HepG2 (cell line): ENCODE results near the gene B3GAT3. TPM values are rescaled to one million over a fixed set of nuclear protein-coding genes. Genes with fewer than 3 reads are reported as not detected.
A peak's percentile ranks its signal among the peaks of the same experiment; 100 is the strongest.

Experiments used
- ATAC-seq: fragments of 200-7000 bp; cut with Tn5 transposase; 3 replicates; pipeline ENCODE4 v1.9.1; 2020; ENCODE audit warnings: mild to moderate bottlenecking, moderate library complexity
- BruUV-seq: library from RNA; stranded (reverse); fragments of 400-500 nt; replicated peaks from 2 replicates; lab custom pipeline; 2021; lab: Mats Ljungman, UMichigan
- CTCF ChIA-PET: fragments of 300-600 bp; formaldehyde crosslinking; extraction: SDS; loops from one replicate; lab custom pipeline; 2021; ENCODE audit warnings: low total read pairs, inconsistent platforms, low intra/inter-chr PET ratio; lab: Yijun Ruan, JAX
- POLR2A ChIA-PET: fragments of 350-600 bp; sonication (Branson Sonifier 250); formaldehyde crosslinking; loops from one replicate; lab custom pipeline; 2020; ENCODE audit warnings: antibody characterized with exemption, inconsistent platforms; lab: Yijun Ruan, JAX
- DNase-seq: peaks from one replicate; pipeline ENCODE4 v3.0.0-alpha.2; 2015; ENCODE audit warnings: low spot score
- FAIRE-seq: peaks from 3 replicates; lab custom pipeline; 2011; peaks lifted over from hg19 to GRCh38; lab: Jason Lieb, UNC
- H2AFZ ChIP-seq: one replicate; pipeline ENCODE4 v1.6.1; 2011; ENCODE audit warnings: low read length, inconsistent platforms
- H3K27ac ChIP-seq: fragments of 300-600 bp; 3 replicates; pipeline ENCODE4 v1.8.0; 2011; ENCODE audit warnings: mixed run types, mild to moderate bottlenecking, mixed read lengths, low read length, inconsistent platforms; ENCODE audit not compliant: insufficient read depth; ENCODE audit errors: extremely low read length
- H3K27me3 ChIP-seq, 2 experiments: fragments of 200-600 bp in 1 of 2; 2 replicates in 1 of 2; 3 replicates in 1 of 2; pipeline versions ENCODE4 v1.6.0 to v1.8.0; 2011; ENCODE audit warnings: low read length in 2 of 2, mild to moderate bottlenecking in 2 of 2, moderate library complexity in 2 of 2, inconsistent platforms in 1 of 2; ENCODE audit not compliant: insufficient read depth in 2 of 2, control insufficient read depth in 1 of 2
- H3K36me3 ChIP-seq, 2 experiments: fragments of 200-600 bp in 1 of 2; replicated peaks in 1 of 2; 2 replicates in 1 of 2; 3 replicates in 1 of 2; pipeline versions ENCODE4 v1.5.1 to v1.8.0; 2011; ENCODE audit warnings: low read length in 2 of 2, inconsistent platforms in 1 of 2; ENCODE audit not compliant: insufficient read depth in 2 of 2, control insufficient read depth in 1 of 2
- H3K4me1 ChIP-seq: 2 replicates; pipeline ENCODE4 v1.5.1; 2012; ENCODE audit warnings: low read length, inconsistent platforms; ENCODE audit not compliant: insufficient read depth
- H3K4me2 ChIP-seq: 2 replicates; pipeline ENCODE4 v1.6.0; 2011; ENCODE audit warnings: low read depth, low read length, inconsistent platforms
- H3K4me3 ChIP-seq, 3 experiments: fragments of 200-600 bp in 1 of 3; sonication (generic), shearing (Covaris generic) in 1 of 3; replicated peaks in 1 of 3; 2 replicates each; pipeline ENCODE4 v1.5.1; 2011 to 2016; ENCODE audit warnings: low read length in 3 of 3, inconsistent platforms in 2 of 3, low read depth in 2 of 3, mild to moderate bottlenecking in 2 of 3, control low read depth in 1 of 3, mixed read lengths in 1 of 3; ENCODE audit not compliant: insufficient read depth in 1 of 3
- H3K79me2 ChIP-seq: one replicate; pipeline ENCODE4 v1.6.1; 2011; ENCODE audit warnings: low read length, inconsistent platforms; ENCODE audit not compliant: insufficient read depth
- H3K9ac ChIP-seq: 2 replicates; pipeline ENCODE4 v1.6.0; 2011; ENCODE audit warnings: mild to moderate bottlenecking, low read depth, low read length, inconsistent platforms; ENCODE audit not compliant: insufficient read depth
- H3K9me3 ChIP-seq: 2 replicates; pipeline ENCODE4 v1.5.1; 2012; ENCODE audit warnings: mild to moderate bottlenecking, low read length
- H4K20me1 ChIP-seq: 2 replicates; pipeline ENCODE4 v1.6.0; 2011; ENCODE audit warnings: inconsistent platforms, mild to moderate bottlenecking, low read length, moderate library complexity; ENCODE audit not compliant: insufficient read depth
- DNMT1 ChIP-seq: sonication (generic); formaldehyde crosslinking; IDR thresholded peaks from 2 replicates; pipeline ENCODE4 v1.5.1; 2020; ENCODE audit warnings: mild to moderate bottlenecking, missing genetic modification reagents
- ETV5 ChIP-seq: IDR thresholded peaks from 2 replicates; pipeline ENCODE4 v1.6.1; 2018; ENCODE audit warnings: missing biosample characterization, missing genetic modification reagents, inconsistent platforms, borderline replicate concordance
- SALL1 ChIP-seq: sonication (generic); formaldehyde crosslinking; IDR thresholded peaks from 2 replicates; pipeline ENCODE4 v1.8.0; 2022; ENCODE audit warnings: mild to moderate bottlenecking, missing genetic modification reagents
- ZBTB26 ChIP-seq: IDR thresholded peaks from 2 replicates; pipeline ENCODE4 v1.6.1; 2016; ENCODE audit warnings: missing compliant biosample characterization, missing genetic modification reagents, borderline replicate concordance
- ZNF607 ChIP-seq: sonication (generic); formaldehyde crosslinking; IDR thresholded peaks from 2 replicates; pipeline ENCODE4 v1.5.1; 2020; ENCODE audit warnings: missing genetic modification reagents, mild to moderate bottlenecking, borderline replicate concordance
- WGBS: methylation state at CpG from one replicate; pipeline ENCODE4 v1.1.6; 2017; ENCODE audit warnings: low lambda C conversion rate; 5-methylcytosine and 5-hydroxymethylcytosine counted together
- in situ Hi-C: cut with HindIII; loops from 2 replicates; pipeline ENCODE4 v1.10.0; 2017; ENCODE audit warnings: low pct_unique_long_range_greater_than_20kb; ENCODE audit not compliant: extremely low pct_ligation_motif_present
- intact Hi-C: fragments of 100-400 bp; cut with micrococcal nuclease; formaldehyde crosslinking; loops from one replicate; pipeline ENCODE4 v1.10.0; 2022; ENCODE audit not compliant: unreplicated experiment
- polyA plus RNA-seq, 8 experiments: library from polyadenylated mRNA; depleted of rRNA in 3 of 8; stranded (reverse) in 7 of 8; unstranded in 1 of 8; fragments of >200 nt; fragmentation: Illumina TruSeq in 4 of 8; extraction: Trizol in 4 of 8; gene quantifications; 2 replicates each; pipeline versions ENCODE4 v1.2.1 to v1.2.3, GENCODE V29; 2011 to 2016; ENCODE audit warnings: low read depth in 4 of 8, missing spikeins in 1 of 8, mixed read lengths in 1 of 8; ENCODE audit not compliant: insufficient read depth in 1 of 8
- total RNA-seq, 5 experiments: library from RNA; depleted of rRNA; stranded (reverse); fragments of >200 nt; fragmentation: Illumina TruSeq; extraction: Trizol; gene quantifications; 2 replicates each; pipeline ENCODE4 v1.2.3, GENCODE V29; 2016; ENCODE audit warnings: low read depth in 1 of 5
- TF ChIP-seq, protein P1 (sequence below): sonication (generic); formaldehyde crosslinking; IDR thresholded peaks from 2 replicates; pipeline ENCODE4 v1.4.0; 2020; ENCODE audit warnings: mild to moderate bottlenecking, missing genetic modification reagents, borderline replicate concordance
- TF ChIP-seq, protein P2 (sequence below): sonication (generic); formaldehyde crosslinking; conservative IDR thresholded peaks from 2 replicates; pipeline ENCODE4 v1.4.0; 2020; ENCODE audit warnings: missing genetic modification reagents

Gene B3GAT3
- total and polyA plus RNA-seq, 2 of the 13 experiments (the other 11 are each of a cell fraction or from before 2014, with no cell fraction given), result 21.3 to 26.1 TPM

DNA sequence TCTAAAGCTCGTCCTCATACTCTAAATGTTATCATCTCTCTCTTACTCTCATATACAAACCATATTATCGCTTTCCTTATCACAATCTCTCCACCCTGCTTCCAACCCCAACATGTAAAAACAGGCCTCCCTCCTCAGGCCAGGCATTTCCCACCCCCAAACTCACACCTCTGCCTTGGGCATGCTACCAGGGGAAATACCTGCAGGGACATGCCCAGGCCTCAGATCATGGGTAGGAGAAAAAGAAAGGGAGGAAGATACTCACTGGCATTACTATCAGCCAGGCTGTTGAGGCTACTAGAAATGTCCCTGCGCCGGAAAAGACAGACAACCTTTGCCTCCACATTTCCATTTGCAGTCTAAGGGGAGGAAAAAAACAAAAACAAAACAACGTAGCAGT, 21.9 kb downstream of the B3GAT3 start:
- Histone ChIP-seq H3K27ac (peak overlapping the region; percentile 88), H3K79me2 (peaks cover 33% of the 10 kb centered on the region), H4K20me1 (no peaks in the 10 kb centered on the region), H3K36me3 (peaks cover 22 to 38% of the 10 kb centered on the region in 2 experiments), H3K27me3 (no peaks in the 10 kb centered on the region; a peak in 1 of 5 replicates), H3K4me1 (peaks cover 34% of the 10 kb centered on the region), H3K9me3 (no peaks in the 10 kb centered on the region), H3K4me2 (peak overlapping the region; percentile 97), H3K9ac (peak overlapping the region; percentile 99), H2AFZ (no peak overlapping the region), H3K4me3 (peak overlapping the region; percentile 91 to 94 (median 94))
- POLR2A ChIA-PET, result interaction anchor here (0.6 to 3.8 kb wide), 12 partner anchors 8 to 241 kb away, joined by 3 to 137 read pairs (median 8); partner anchors contain the start of genes B3GAT3, C11orf98, CSKMT and EEF1G
- ATAC-seq (no peak), FAIRE-seq (no peak), DNase-seq (no peak)
- WGBS, result 45% methylated on average over 5 of the region's 5 CpGs
- TSS peak; percentile 56 for BruUV-seq
- in situ Hi-C loops (no loop called here), intact Hi-C loops (loop anchor here (1.0 kb wide), 1 partner anchor 9 kb away; the partner anchor contains the start of gene TUT1)
- CTCF ChIA-PET, result no interaction called here
- TF ChIP-seq DNMT1 (CRISPR knock-in tag) (no peak), ZBTB26 (CRISPR knock-in tag) (no peak), ZNF607 (CRISPR knock-in tag) (no peak)
- TF ChIP-seq, all 625 proteins: peak for 0

GRCh38 chr11:62599069-62599696, 22.6 kb downstream of the B3GAT3 start:
- Histone ChIP-seq H2AFZ (no peak overlapping the region), H3K9ac (peak overlapping the region; percentile 99; the same call in 1 of the 2 replicates), H3K27me3 (no peaks in the 10 kb centered on the region; a peak in 1 of 5 replicates), H3K4me1 (peaks cover 27% of the 10 kb centered on the region), H3K9me3 (no peaks in the 10 kb centered on the region), H4K20me1 (no peaks in the 10 kb centered on the region), H3K4me3 (peak overlapping the region in 2 of 3 experiments; percentile 94; a peak in 4 of 6 replicates), H3K4me2 (peak overlapping the region; percentile 97), H3K36me3 (peaks cover 24 to 40% of the 10 kb centered on the region in 2 experiments), H3K79me2 (peaks cover 33% of the 10 kb centered on the region), H3K27ac (peak overlapping the region; percentile 88)
- CTCF ChIA-PET, result no interaction called here
- in situ Hi-C loops, result no loop called here
- FAIRE-seq (peak; percentile 98), ATAC-seq (peak; percentile 74), DNase-seq (peak; percentile 97)
- intact Hi-C loops, result loop anchor here (1.0 kb wide), 1 partner anchor 8 kb away; the partner anchor contains the start of gene TUT1
- WGBS, result 48% methylated on average over 7 of the region's 7 CpGs
- POLR2A ChIA-PET, result interaction anchor here (0.9 to 3.8 kb wide), 9 partner anchors 8 to 242 kb away, joined by 3 to 24 read pairs (median 7); partner anchors contain the start of genes B3GAT3, C11orf98, CSKMT and EEF1G
- no TSS peak for BruUV-seq
- TF ChIP-seq, protein P1, sequence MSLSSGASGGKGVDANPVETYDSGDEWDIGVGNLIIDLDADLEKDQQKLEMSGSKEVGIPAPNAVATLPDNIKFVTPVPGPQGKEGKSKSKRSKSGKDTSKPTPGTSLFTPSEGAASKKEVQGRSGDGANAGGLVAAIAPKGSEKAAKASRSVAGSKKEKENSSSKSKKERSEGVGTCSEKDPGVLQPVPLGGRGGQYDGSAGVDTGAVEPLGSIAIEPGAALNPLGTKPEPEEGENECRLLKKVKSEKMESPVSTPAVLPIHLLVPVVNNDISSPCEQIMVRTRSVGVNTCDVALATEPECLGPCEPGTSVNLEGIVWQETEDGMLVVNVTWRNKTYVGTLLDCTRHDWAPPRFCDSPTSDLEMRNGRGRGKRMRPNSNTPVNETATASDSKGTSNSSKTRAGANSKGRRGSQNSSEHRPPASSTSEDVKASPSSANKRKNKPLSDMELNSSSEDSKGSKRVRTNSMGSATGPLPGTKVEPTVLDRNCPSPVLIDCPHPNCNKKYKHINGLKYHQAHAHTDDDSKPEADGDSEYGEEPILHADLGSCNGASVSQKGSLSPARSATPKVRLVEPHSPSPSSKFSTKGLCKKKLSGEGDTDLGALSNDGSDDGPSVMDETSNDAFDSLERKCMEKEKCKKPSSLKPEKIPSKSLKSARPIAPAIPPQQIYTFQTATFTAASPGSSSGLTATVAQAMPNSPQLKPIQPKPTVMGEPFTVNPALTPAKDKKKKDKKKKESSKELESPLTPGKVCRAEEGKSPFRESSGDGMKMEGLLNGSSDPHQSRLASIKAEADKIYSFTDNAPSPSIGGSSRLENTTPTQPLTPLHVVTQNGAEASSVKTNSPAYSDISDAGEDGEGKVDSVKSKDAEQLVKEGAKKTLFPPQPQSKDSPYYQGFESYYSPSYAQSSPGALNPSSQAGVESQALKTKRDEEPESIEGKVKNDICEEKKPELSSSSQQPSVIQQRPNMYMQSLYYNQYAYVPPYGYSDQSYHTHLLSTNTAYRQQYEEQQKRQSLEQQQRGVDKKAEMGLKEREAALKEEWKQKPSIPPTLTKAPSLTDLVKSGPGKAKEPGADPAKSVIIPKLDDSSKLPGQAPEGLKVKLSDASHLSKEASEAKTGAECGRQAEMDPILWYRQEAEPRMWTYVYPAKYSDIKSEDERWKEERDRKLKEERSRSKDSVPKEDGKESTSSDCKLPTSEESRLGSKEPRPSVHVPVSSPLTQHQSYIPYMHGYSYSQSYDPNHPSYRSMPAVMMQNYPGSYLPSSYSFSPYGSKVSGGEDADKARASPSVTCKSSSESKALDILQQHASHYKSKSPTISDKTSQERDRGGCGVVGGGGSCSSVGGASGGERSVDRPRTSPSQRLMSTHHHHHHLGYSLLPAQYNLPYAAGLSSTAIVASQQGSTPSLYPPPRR (CRISPR knock-in tag), result peak; percentile 28; the same call in 1 of the 2 replicates
- TF ChIP-seq ETV5 (CRISPR knock-in tag), result peak; percentile 86; the same call in 1 of the 2 replicates
- TF ChIP-seq, protein P2, sequence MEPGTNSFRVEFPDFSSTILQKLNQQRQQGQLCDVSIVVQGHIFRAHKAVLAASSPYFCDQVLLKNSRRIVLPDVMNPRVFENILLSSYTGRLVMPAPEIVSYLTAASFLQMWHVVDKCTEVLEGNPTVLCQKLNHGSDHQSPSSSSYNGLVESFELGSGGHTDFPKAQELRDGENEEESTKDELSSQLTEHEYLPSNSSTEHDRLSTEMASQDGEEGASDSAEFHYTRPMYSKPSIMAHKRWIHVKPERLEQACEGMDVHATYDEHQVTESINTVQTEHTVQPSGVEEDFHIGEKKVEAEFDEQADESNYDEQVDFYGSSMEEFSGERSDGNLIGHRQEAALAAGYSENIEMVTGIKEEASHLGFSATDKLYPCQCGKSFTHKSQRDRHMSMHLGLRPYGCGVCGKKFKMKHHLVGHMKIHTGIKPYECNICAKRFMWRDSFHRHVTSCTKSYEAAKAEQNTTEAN (CRISPR knock-in tag), result 0 out of 2 replicates have a peak, but pooled peaks have one; percentile 22
- peak; percentile 65 for TF ChIP-seq SALL1 (CRISPR knock-in tag)
